ENCODE measurements around the gene UQCC2. TPM values are rescaled to one million over a fixed set of nuclear protein-coding genes. Genes with fewer than 3 reads are reported as not detected.

UQCC2 gene
- total RNA-seq (2014; rRNA removed; shearing (Covaris generic)) (64.9 and 82.1 TPM in 2 replicates), total RNA-seq (2022) (85.3 and 88.2 TPM in 2 replicates), Bru-seq, nascent RNA (percentile 81 among the genes with signal in this experiment), BruChase-seq, experiment 1, labeled RNA remaining after a 6-hour chase (percentile 71 among the genes with signal in this experiment), BruChase-seq, experiment 2, labeled RNA remaining after a 2-hour chase (percentile 74 among the genes with signal in this experiment)
- long read RNA-seq, full-length matches to known transcripts, result 54 of 62 reads
- long read RNA-seq, partial matches to known transcripts, result 2 of 62 reads
- long read RNA-seq, other reads (novel, unspliced or antisense), result 6 of 62 reads

DNA sequence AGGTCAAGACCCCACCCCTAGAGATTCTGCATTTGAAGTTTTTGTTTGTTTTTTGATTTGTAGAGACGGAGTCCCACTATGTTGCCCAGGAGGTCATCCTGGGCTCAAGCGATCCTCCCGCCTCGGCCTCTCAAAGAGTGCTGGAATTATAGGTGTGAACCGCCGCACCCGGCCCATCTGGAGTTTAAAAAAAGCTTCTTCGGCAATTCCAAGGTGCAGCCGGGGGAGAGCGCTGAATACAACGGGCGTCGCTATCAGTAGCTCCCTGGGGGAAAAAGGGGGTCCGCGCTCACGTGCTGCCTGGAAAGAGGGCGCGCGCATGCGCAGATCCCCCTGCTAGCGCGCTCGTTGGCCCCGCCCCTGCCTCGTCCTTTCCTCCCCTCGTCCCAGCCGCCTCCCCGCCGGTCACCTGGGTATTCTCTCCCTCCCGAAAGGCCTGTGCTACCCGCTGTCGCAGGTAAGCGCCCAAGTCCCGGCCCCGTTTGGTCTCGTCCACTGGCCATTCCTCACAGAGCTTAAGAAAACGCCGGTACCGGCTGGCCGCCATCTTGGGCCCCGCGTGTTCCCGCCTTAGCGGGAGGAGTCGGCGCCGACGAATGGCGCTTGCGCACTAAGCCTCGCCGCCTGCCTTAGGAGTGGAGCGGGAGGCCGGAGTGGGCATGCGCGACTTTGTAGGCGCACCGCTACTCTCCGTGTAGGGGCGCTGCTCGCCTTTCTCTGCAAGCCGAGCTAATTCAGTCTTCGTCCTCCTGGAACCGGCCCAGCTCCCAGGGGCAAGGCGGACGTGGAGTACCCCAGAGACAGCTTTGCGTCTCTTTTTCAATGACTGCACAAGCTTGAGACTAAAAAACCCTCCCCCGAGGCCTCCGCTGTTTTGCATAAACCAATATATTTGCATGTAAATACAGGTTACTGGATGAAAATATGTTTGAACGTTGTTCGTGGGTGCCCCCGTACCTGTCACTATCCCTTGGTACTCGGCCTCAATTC lies at the start of gene UQCC2:
UQCC2 (minus strand) TSS at position 561 of the 990 bp plus-strand sequence; CDS start at position 547, 14 bp downstream.
- Histone ChIP-seq H3K4me1 (ENCODE audit: insufficient read depth, low read length, poor library complexity, severe bottlenecking) (peaks cover 30% of the 10 kb centered on the region), H3K9me2 (ENCODE audit: insufficient read depth, low read length) (no peaks in the 10 kb centered on the region), H4K20me1 (ENCODE audit: insufficient read depth, low read length) (no peaks in the 10 kb centered on the region), H3K4me3 (ENCODE audit: low read depth, low read length, poor library complexity, severe bottlenecking) (peak within 1 kb of the TSS; percentile 76), H3K9me3 (ENCODE audit: low read length) (no peaks in the 10 kb centered on the region), H2AFZ (ENCODE audit: low read length) (peak within 1 kb of the TSS; percentile 96), H3K79me2 (ENCODE audit: insufficient read depth, low read depth, low read length) (peaks cover 20% of the 10 kb centered on the region), H3K27ac (ENCODE audit: low read depth, low read length, poor library complexity, severe bottlenecking) (peak within 1 kb of the TSS; percentile 76), H3K36me3 (ENCODE audit: insufficient read depth, low read length) (peaks cover 40% of the 10 kb centered on the region), H3K4me2 (ENCODE audit: low read length) (peak within 1 kb of the TSS; percentile 97)
- no TSS peak for BruUV-seq (replicated peaks)
- ChIA-PET CTCF (ENCODE audit: unreplicated experiment) (interaction anchor here (0.6 to 2.0 kb wide), 13 partner anchors 8 to 986 kb away, joined by 3 to 12 read pairs (median 3); partner anchors contain the start of gene BAK1), POLR2A (interaction anchor here (0.6 to 1.7 kb wide), 26 partner anchors 9 to 440 kb away, joined by 3 to 8 read pairs (median 3); partner anchors contain the start of genes BAK1, RPS18, VPS52 and ZBTB9)
- TF ChIP-seq EZH2phosphoT487 (IDR thresholded peaks at IDR 0.05; ENCODE audit: borderline replicate concordance, low read depth, low read length) (no peak), CTCF (conservative IDR thresholded peaks at IDR 0.05; ENCODE audit: low read length) (peak; percentile 80)
- DNase-seq (ENCODE audit: low spot score), result peak; percentile 99
- intact Hi-C loops (cut with micrococcal nuclease; ENCODE audit: unreplicated experiment), result loop anchor here (5.0 kb wide), 2 partner anchors 51 to 321 kb away; no protein-coding TSS in a partner anchor

- no peak for DNase-seq (ENCODE audit: low spot score)
- H3K9me3 ChIP-seq (ENCODE audit: low read length), result no peaks in the 10 kb centered on the region
- no peak overlapping the region for H3K4me3 ChIP-seq (ENCODE audit: low read depth, low read length, poor library complexity, severe bottlenecking)
- TF ChIP-seq CTCF (conservative IDR thresholded peaks at IDR 0.05; ENCODE audit: low read length), result no peak
- no peak for TF ChIP-seq EZH2phosphoT487 (IDR thresholded peaks at IDR 0.05; ENCODE audit: borderline replicate concordance, low read depth, low read length)
- H3K36me3 ChIP-seq (ENCODE audit: insufficient read depth, low read length), result no peaks in the 10 kb centered on the region
- POLR2A ChIA-PET, result no interaction called here
- BruUV-seq (replicated peaks), result no TSS peak
- H3K4me1 ChIP-seq (ENCODE audit: insufficient read depth, low read length, poor library complexity, severe bottlenecking), result no peaks in the 10 kb centered on the region
- H3K79me2 ChIP-seq (ENCODE audit: insufficient read depth, low read depth, low read length), result no peaks in the 10 kb centered on the region
- H2AFZ ChIP-seq (ENCODE audit: low read length), result no peak overlapping the region
- no peak overlapping the region for H3K27ac ChIP-seq (ENCODE audit: low read depth, low read length, poor library complexity, severe bottlenecking)
- intact Hi-C loops (cut with micrococcal nuclease; ENCODE audit: unreplicated experiment), result loop anchor here (5.0 kb wide), 2 partner anchors 48 to 173 kb away; partner anchors contain the start of gene UQCC2
- CTCF ChIA-PET (ENCODE audit: unreplicated experiment), result interaction anchor here (0.8 kb wide), 1 partner anchor 16 kb away, joined by 3 read pairs; no protein-coding TSS in a partner anchor
- H4K20me1 ChIP-seq (ENCODE audit: insufficient read depth, low read length), result no peaks in the 10 kb centered on the region
- H3K4me2 ChIP-seq (ENCODE audit: low read length), result no peak overlapping the region
- H3K9me2 ChIP-seq (ENCODE audit: insufficient read depth, low read length), result no peaks in the 10 kb centered on the region
These were observed 48.6 kb upstream of the UQCC2 start for GRCh38 chr6:33759887-33760629.
